Neural cell (in vitro differentiated cells): ENCODE data around the gene PIGBOS1.

Source experiments
- EP300 ChIP-seq: fragments of 450-650 bp; conservative IDR thresholded peaks from 2 replicates; pipeline ENCODE4 v1.6.1; 2014; ENCODE audit warnings: antibody characterized with exemption, mild to moderate bottlenecking, moderate library complexity; ENCODE audit not compliant: poor library complexity, severe bottlenecking
- EZH2 ChIP-seq: fragments of 200-600, 300-800 bp; shearing (Covaris generic), sonication (generic); IDR thresholded peaks from 2 replicates; pipeline ENCODE4 v1.6.1; 2014; ENCODE audit warnings: antibody characterized with exemption, low read length, borderline replicate concordance, mild to moderate bottlenecking; ENCODE audit not compliant: insufficient read depth, poor library complexity, severe bottlenecking
- POLR2AphosphoS5 ChIP-seq: IDR thresholded peaks from 2 replicates; pipeline ENCODE4 v1.6.1; 2012
- TAF1 ChIP-seq: IDR thresholded peaks from 2 replicates; pipeline ENCODE4 v1.6.1; 2012; ENCODE audit warnings: low read depth
- TF ChIP-seq, protein P1 (sequence below): fragments of 450-650 bp; IDR thresholded peaks from 2 replicates; pipeline ENCODE4 v1.5.1; 2014; ENCODE audit warnings: antibody characterized with exemption, mild to moderate bottlenecking, moderate library complexity; ENCODE audit not compliant: poor library complexity, severe bottlenecking
- TF ChIP-seq, protein P2 (sequence below): IDR thresholded peaks from 2 replicates; pipeline ENCODE4 v1.6.1; 2012; ENCODE audit warnings: borderline replicate concordance

GRCh38 chr15:55334997-55335396 is 16.1 kb upstream of the PIGBOS1 start:
- TF ChIP-seq EP300 (no peak), EZH2 (no peak), POLR2AphosphoS5 (no peak), TAF1 (no peak)
- TF ChIP-seq, protein P1, sequence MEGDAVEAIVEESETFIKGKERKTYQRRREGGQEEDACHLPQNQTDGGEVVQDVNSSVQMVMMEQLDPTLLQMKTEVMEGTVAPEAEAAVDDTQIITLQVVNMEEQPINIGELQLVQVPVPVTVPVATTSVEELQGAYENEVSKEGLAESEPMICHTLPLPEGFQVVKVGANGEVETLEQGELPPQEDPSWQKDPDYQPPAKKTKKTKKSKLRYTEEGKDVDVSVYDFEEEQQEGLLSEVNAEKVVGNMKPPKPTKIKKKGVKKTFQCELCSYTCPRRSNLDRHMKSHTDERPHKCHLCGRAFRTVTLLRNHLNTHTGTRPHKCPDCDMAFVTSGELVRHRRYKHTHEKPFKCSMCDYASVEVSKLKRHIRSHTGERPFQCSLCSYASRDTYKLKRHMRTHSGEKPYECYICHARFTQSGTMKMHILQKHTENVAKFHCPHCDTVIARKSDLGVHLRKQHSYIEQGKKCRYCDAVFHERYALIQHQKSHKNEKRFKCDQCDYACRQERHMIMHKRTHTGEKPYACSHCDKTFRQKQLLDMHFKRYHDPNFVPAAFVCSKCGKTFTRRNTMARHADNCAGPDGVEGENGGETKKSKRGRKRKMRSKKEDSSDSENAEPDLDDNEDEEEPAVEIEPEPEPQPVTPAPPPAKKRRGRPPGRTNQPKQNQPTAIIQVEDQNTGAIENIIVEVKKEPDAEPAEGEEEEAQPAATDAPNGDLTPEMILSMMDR = no peak
- TF ChIP-seq, protein P2, sequence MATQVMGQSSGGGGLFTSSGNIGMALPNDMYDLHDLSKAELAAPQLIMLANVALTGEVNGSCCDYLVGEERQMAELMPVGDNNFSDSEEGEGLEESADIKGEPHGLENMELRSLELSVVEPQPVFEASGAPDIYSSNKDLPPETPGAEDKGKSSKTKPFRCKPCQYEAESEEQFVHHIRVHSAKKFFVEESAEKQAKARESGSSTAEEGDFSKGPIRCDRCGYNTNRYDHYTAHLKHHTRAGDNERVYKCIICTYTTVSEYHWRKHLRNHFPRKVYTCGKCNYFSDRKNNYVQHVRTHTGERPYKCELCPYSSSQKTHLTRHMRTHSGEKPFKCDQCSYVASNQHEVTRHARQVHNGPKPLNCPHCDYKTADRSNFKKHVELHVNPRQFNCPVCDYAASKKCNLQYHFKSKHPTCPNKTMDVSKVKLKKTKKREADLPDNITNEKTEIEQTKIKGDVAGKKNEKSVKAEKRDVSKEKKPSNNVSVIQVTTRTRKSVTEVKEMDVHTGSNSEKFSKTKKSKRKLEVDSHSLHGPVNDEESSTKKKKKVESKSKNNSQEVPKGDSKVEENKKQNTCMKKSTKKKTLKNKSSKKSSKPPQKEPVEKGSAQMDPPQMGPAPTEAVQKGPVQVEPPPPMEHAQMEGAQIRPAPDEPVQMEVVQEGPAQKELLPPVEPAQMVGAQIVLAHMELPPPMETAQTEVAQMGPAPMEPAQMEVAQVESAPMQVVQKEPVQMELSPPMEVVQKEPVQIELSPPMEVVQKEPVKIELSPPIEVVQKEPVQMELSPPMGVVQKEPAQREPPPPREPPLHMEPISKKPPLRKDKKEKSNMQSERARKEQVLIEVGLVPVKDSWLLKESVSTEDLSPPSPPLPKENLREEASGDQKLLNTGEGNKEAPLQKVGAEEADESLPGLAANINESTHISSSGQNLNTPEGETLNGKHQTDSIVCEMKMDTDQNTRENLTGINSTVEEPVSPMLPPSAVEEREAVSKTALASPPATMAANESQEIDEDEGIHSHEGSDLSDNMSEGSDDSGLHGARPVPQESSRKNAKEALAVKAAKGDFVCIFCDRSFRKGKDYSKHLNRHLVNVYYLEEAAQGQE = no peak
